ENCODE measurements around the gene CNRIP1.

The CNRIP1 gene, protein sequence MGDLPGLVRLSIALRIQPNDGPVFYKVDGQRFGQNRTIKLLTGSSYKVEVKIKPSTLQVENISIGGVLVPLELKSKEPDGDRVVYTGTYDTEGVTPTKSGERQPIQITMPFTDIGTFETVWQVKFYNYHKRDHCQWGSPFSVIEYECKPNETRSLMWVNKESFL

DNA sequence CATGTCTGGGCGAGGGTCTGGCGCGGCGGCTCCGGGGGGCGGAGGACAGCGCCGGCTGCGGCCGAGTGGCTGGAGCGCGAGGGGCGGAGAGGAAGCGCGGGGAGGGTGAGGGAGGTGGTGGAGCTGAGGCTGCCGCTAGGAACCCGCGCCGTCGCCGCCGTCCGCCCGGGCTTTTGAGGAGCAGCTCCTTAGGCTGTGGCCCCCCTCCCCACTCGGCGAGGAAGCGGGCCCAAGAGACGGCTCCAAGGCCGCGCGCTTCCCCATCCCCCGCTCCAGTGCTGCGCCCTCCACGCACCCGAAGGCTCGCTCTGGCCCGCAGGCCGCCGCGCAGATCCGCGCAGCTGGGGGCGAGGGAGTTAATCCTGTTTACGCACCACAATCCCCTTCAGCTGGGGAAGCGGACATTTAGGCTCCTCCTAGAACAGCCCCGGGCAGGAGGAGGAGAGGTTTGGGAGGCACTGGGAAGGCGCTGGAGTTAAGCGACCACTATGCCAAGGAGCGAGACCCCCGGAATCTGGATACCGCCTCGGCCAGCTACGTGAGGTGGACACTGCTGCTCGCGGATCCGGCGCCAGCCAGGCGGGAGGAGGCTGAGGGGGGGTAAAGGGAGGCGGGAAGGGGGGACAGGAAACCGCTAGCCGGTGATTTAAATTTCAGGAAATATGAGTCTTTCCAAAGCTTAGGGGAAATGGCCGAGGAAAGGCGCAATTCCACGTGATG lies at the start of gene CNRIP1:
CNRIP1 (minus strand) TSS at position 552 of the 720 bp plus-strand sequence; CDS start at position 3, 549 bp downstream.
- no peak within 1 kb of the TSS for H3K27ac Mint-ChIP-seq
- H3K4me1 Mint-ChIP-seq (ENCODE audit: low read depth): peaks cover 11% of the 10 kb centered on the region
- peaks cover 77% of the 10 kb centered on the region for H3K27me3 Mint-ChIP-seq
- H3K36me3 Mint-ChIP-seq (ENCODE audit: low read depth): no peaks in the 10 kb centered on the region
- peak within 1 kb of the TSS; percentile 70 for H3K4me3 Mint-ChIP-seq
- peaks cover 1% of the 10 kb centered on the region for H3K9me3 Mint-ChIP-seq
- DNase-seq: peak; percentile 31

DNA sequence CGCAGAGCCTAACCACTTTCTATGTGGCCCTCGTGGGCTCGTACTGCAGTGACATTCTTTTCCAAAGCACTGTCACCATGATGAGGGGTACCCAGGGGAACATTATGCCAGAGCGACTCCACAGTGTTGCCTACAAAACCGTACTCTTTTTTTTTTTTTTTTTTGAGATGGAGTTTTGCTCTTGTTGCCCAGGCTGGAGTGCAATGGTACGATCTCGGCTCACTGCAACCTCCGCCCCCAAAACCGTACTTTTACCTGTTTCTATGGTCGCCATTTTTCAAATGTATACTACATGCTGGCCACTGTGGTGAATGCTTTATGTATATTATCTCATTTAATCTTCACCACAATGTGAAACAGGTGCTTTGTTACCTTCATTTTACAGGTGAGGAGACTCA lies 49.6 kb upstream of the CNRIP1 start:
- H3K4me1 Mint-ChIP-seq (ENCODE audit: low read depth): peaks cover 22% of the 10 kb centered on the region
- H3K27ac Mint-ChIP-seq: no peak overlapping the region
- no peak for DNase-seq
- peaks cover 5% of the 10 kb centered on the region for H3K9me3 Mint-ChIP-seq
- peaks cover 7% of the 10 kb centered on the region for H3K27me3 Mint-ChIP-seq
- H3K36me3 Mint-ChIP-seq (ENCODE audit: low read depth): no peaks in the 10 kb centered on the region
- H3K4me3 Mint-ChIP-seq: no peak overlapping the region

DNA sequence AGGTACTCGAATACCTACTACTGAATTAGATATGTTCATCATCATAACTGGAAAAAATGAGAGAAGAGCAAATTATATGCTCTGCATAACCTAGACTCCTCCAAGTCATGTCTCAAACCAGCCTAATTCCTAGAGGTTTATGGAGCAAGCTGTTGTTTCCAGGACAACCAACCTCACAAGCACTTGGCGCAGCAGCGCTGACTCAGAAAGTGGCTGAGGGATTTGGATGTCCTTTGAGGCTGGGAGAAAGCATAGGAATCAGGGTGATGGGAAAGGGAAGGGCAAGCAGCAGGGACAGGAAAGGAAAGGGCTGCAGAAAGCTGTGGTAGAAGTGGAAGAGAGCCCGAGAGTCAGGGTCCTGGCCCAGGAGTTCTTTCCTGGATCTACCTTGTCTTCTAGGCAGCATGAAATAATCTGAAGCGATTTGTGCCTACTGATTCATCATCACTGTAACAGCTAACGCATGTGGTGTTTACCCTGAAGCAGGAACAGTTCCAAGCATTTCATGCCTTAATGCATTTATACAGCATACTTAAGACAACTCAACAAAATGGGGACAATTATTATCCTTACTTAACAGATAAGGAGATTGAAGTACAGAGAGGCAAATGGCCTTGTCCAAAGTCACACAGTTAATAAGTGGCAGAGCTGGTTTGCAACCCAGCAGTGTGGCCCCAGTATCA lies 49.0 kb upstream of the CNRIP1 start:
- peaks cover 5% of the 10 kb centered on the region for H3K9me3 Mint-ChIP-seq
- no peaks in the 10 kb centered on the region for H3K36me3 Mint-ChIP-seq (ENCODE audit: low read depth)
- peaks cover 7% of the 10 kb centered on the region for H3K27me3 Mint-ChIP-seq
- H3K4me3 Mint-ChIP-seq: no peak overlapping the region
- peaks cover 23% of the 10 kb centered on the region for H3K4me1 Mint-ChIP-seq (ENCODE audit: low read depth)
- H3K27ac Mint-ChIP-seq: no peak overlapping the region
- DNase-seq: no peak

DNA sequence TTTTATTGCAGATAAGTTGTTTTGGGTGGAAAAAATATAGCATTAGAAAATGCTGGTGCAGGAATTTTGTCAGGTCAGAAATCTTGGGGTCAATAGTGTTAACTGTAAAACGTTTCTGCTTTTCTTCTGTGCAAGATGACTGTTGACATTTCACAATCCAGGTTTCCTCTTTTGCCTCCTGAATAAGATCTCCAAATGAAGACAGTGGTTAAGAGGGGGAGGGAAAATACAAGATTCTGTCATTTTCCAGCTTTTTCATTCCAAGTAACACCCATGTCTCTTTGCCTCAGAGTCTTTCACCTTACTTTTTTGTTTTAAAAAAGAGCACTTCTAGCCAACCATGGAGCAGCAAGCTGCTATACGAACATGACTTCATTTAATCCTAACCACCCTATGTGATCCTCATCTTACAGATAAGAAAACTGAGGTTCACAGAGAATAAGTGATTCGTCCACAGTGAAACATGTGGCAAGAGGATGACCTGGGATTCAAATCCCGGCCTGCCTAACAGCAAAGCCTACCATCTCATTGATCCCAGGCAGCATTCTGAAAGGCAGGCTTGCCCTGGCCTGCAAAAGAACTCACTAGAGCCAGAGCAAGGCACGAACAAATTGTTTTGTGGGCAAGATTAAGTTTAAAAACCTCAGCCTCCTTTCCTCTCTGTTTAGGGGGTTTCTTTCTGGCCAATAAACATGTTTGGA lies 48.4 kb upstream of the CNRIP1 start:
- Mint-ChIP-seq H3K36me3 (ENCODE audit: low read depth) (no peaks in the 10 kb centered on the region), H3K9me3 (peaks cover 5% of the 10 kb centered on the region), H3K27me3 (peaks cover 7% of the 10 kb centered on the region), H3K27ac (no peak overlapping the region), H3K4me1 (ENCODE audit: low read depth) (peaks cover 24% of the 10 kb centered on the region), H3K4me3 (no peak overlapping the region)
- no peak for DNase-seq

DNA sequence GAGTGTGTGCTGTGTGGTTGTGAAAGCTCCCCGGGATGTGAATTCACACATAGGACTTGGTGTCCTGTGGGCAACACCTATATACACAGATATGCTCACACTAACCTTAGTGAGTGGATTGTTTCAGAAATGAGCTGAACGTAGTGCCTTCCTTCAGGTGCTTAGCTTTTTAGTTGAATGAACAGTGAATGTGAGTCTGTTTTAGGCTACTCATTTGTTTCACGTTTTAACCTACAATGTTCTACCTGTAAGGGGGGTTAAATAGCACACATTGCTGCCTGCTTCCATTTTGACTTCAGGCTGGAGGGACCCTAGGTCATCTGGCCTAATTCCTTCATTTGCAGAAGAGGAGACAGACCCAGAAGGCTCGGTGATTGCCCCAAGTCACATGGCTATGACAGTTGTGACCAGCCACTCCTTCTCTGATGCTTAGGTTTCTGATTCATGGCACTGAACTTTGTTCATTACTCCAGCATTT lies 46.4 kb upstream of the CNRIP1 start:
- DNase-seq: no peak
- peaks cover 26% of the 10 kb centered on the region for H3K4me1 Mint-ChIP-seq (ENCODE audit: low read depth)
- peaks cover 5% of the 10 kb centered on the region for H3K9me3 Mint-ChIP-seq
- peaks cover 7% of the 10 kb centered on the region for H3K27me3 Mint-ChIP-seq
- H3K4me3 Mint-ChIP-seq: peak overlapping the region; percentile 61
- H3K27ac Mint-ChIP-seq: peak overlapping the region; percentile 5
- no peaks in the 10 kb centered on the region for H3K36me3 Mint-ChIP-seq (ENCODE audit: low read depth)

DNA sequence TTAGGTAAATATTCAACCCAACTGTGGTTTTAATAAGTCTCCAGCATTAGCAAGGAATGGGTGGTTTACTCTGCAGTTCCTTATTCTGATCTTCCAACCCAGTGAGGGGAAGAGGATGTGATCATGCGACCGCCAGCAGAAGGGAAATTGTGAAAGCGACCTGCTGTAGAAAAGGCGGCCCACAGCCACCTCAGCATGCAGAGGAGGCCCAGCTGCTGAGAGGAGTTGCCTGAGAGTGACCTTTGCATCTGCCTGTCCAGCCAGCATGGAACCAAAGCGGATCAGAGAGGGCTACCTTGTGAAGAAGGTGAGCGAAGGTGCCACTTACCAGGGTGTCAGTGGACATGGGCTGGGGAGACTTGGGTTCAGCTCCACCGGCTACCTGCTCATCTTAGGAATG lies 45.3 kb upstream of the CNRIP1 start, which contains the start of gene PLEK:
PLEK (plus strand) TSS at position 196 of the 400 bp plus-strand sequence; CDS start at position 266, 70 bp downstream.
- peak within 1 kb of the TSS; percentile 82 for H3K27ac Mint-ChIP-seq
- H3K9me3 Mint-ChIP-seq: peaks cover 4% of the 10 kb centered on the region
- peaks cover 5% of the 10 kb centered on the region for H3K27me3 Mint-ChIP-seq
- H3K4me1 Mint-ChIP-seq (ENCODE audit: low read depth): peaks cover 23% of the 10 kb centered on the region
- H3K36me3 Mint-ChIP-seq (ENCODE audit: low read depth): no peaks in the 10 kb centered on the region
- peak within 1 kb of the TSS; percentile 61 for H3K4me3 Mint-ChIP-seq
- no peak for DNase-seq

DNA sequence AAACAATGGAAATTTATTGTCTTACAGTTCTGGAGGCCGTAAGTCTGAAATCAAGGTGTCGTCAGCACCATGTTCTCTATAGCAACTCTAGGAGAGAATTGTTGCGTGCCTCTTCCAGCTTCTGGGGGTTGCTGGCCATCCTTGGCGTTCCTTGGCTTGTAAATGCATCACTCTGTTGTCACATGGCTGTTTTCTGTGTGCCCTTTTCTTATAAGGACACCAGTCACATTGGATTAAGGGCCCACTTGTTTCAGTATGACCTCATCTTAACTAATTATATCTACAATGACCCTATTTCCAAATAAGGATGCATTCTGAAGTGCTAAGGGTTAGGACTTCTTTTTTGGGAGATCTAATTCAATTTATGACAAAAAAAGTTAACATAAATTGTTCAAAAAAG lies 44.0 kb upstream of the CNRIP1 start:
- no peak overlapping the region for H3K4me3 Mint-ChIP-seq

DNA sequence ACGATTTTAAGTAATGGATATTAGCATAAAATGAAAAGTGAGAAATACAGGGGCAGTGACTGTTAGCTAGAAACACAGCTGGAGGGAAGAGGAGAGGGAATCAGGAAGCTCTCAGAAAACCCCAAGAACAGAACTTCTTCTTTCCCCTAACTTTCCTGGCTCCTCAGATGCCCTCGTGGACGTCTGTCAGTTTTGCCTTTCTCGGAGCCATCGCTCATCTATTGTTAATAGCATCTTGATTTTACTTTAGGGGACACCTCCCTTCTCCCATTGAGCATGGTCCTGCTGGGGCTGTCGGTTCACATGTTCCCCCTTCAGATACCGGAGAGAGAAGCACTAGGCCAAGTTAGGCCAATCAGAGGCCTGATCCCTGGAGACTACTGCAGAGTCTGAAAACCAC lies 43.0 kb upstream of the CNRIP1 start:
- no peaks in the 10 kb centered on the region for H3K9me3 Mint-ChIP-seq
- no peaks in the 10 kb centered on the region for H3K36me3 Mint-ChIP-seq (ENCODE audit: low read depth)
- no peak overlapping the region for H3K27ac Mint-ChIP-seq
- no peak overlapping the region for H3K4me3 Mint-ChIP-seq
- no peak for DNase-seq
- peaks cover 5% of the 10 kb centered on the region for H3K27me3 Mint-ChIP-seq
- peaks cover 23% of the 10 kb centered on the region for H3K4me1 Mint-ChIP-seq (ENCODE audit: low read depth)

More for the DNA sequence above, 44.0 kb upstream of the CNRIP1 start:
- H3K27me3 Mint-ChIP-seq: peaks cover 4% of the 10 kb centered on the region
- H3K36me3 Mint-ChIP-seq (ENCODE audit: low read depth): no peaks in the 10 kb centered on the region
- H3K4me1 Mint-ChIP-seq (ENCODE audit: low read depth): peaks cover 23% of the 10 kb centered on the region
- no peak for DNase-seq
- H3K27ac Mint-ChIP-seq: no peak overlapping the region
- H3K9me3 Mint-ChIP-seq: peaks cover 1% of the 10 kb centered on the region

DNA sequence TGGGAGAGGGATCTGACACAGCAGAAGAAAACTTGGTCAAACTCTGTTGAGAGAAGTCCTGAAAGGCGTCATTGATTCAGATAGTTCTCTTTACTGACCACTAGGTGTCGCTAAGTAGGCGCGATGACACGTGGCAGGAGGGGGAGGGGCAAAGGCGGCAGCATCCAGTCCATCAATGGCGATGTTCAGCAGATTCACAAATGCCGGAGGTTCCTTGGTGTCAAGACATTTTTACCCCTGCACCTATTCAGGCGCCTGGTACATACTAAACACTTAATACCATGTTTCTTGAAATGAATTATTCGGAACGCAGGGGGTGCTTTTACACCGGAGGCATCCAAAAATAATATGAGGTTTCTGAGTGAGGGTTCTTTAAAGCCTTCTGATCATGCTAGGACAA lies 42.3 kb upstream of the CNRIP1 start:
- H3K36me3 Mint-ChIP-seq (ENCODE audit: low read depth): no peaks in the 10 kb centered on the region
- peaks cover 23% of the 10 kb centered on the region for H3K4me1 Mint-ChIP-seq (ENCODE audit: low read depth)
- peak overlapping the region; percentile 71 for H3K27ac Mint-ChIP-seq
- H3K4me3 Mint-ChIP-seq: peak overlapping the region; percentile 42
- DNase-seq: peak; percentile 83
- H3K9me3 Mint-ChIP-seq: no peaks in the 10 kb centered on the region
- H3K27me3 Mint-ChIP-seq: peaks cover 5% of the 10 kb centered on the region

DNA sequence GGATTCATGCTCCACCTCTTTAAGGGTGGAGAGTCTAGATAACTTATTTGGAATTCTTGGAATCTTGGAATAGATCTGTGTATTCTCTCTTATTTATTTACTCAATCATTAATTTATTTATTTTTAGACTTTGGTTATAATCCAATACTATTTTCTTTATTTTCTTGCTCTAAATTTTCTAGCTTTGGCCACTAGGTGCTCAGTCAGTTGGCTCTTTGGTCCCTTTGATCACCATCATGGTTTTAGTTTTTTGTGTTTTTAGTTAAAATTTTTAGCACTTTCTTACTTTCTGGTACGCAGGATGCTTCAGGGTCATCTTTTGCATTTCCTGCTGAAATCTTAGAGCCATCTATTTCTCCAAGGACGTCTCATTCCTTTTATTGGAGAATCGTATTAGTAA lies 40.1 kb upstream of the CNRIP1 start:
- Mint-ChIP-seq H3K9me3 (no peaks in the 10 kb centered on the region), H3K4me1 (ENCODE audit: low read depth) (peaks cover 17% of the 10 kb centered on the region), H3K27ac (no peak overlapping the region), H3K36me3 (ENCODE audit: low read depth) (no peaks in the 10 kb centered on the region), H3K4me3 (no peak overlapping the region), H3K27me3 (peaks cover 2% of the 10 kb centered on the region)
- DNase-seq: no peak

DNA sequence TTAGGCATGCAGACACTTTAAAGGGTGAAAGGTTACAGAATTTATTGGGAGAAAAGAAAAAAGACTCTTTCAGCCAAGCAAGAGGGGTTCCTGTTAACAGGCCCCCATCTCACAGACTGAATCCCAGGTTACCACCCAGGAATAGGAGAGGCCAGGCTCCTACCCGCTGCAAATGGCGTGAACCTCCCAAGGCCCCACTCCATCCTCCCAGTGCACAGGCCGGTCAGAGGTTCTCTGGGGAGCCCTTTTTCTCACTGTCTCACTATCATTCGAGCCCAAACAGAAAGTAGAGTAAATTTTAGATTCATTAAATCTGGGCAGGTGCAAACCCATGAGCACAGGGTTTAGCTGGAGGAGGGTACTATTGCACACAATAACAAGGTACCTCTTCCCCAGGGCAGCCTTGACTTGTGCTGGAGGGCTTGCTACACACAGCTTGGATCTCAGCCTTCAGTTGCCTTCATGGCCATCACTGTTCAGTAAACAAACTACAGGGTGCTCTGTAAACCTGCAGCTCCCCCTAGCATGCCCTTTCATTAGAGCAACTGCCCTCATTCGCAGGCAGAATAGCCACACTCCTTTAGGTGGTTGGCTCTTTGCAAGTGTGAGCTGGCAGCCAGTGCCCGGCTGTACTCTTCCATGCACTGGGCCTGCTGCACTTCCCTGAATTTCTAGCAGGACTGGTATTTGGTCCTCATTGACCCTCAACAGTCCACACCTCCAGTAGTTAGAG lies 38.0 kb upstream of the CNRIP1 start:
- no peak for DNase-seq
- H3K27me3 Mint-ChIP-seq: peaks cover 2% of the 10 kb centered on the region
- no peak overlapping the region for H3K4me3 Mint-ChIP-seq
- H3K4me1 Mint-ChIP-seq (ENCODE audit: low read depth): peaks cover 10% of the 10 kb centered on the region
- no peaks in the 10 kb centered on the region for H3K36me3 Mint-ChIP-seq (ENCODE audit: low read depth)
- H3K9me3 Mint-ChIP-seq: no peaks in the 10 kb centered on the region
- H3K27ac Mint-ChIP-seq: no peak overlapping the region

DNA sequence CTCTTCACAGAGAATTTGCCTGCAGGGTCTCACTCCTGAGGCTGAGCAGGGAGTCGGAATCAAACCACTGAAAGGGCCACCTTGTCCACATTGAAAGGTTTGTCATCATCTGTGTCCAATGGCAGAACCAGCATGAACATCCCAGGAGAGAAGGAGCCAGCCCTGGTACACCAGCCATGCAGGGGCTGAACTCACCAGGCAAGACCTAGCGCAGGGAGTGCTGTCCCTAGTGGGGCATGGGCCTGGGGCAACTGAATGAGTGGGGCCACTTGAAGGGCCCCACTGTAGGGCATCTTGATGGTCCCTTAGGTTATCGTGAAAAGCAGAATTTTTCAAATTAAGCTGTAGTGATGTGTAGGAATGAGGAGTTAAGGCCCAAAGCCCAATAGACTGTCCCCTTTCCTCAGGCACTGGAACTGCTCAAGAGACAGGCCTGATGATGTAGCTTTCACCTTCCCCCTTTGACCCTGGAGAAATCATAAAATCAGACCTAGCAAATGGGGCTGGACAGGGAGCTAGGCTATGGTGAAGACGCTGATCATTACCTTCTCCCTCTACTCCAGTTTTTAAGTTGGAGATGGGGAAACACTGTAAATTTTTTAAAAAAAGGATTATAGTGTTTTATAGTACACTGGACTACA lies 37.0 kb upstream of the CNRIP1 start:
- H3K36me3 Mint-ChIP-seq (ENCODE audit: low read depth): no peaks in the 10 kb centered on the region
- no peak overlapping the region for H3K4me3 Mint-ChIP-seq

DNA sequence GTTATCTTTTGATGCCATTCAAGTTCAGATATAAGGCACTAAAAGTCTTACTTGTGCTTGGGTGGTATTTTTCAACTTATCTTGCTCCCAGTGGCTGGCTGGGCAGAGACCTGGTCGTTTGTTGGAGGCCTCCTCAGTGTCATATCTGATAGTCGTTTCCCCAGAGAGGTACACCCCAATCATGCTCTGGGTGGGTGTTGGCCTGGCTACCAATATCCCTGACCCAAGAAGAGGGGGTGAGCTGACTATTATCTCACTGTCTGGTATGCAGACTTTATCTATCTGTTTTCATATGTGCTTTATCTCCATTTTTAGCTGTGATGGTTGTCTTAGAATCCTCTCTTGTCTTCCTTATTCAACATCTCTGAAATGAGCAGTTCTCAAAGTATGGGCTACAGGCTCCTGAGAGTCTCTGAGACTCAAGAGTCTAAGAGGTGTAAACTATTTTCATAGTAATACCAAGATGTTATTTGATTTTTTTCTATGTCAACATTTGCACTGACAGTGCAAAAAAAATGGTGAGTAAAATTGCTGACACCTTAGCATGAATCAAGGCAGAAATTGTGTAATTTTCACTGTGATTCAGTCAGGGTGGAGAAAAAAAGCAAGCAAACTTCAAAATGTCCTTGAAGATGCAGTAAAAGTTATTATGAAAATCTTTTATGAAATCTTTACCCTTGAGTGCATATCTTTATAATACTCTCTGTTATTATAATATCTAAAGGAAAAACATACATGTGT lies 33.1 kb upstream of the CNRIP1 start:
- DNase-seq: no peak
- H3K27ac Mint-ChIP-seq: no peak overlapping the region
- H3K4me1 Mint-ChIP-seq (ENCODE audit: low read depth): no peaks in the 10 kb centered on the region
- no peak overlapping the region for H3K4me3 Mint-ChIP-seq
- peaks cover 16% of the 10 kb centered on the region for H3K27me3 Mint-ChIP-seq
- H3K36me3 Mint-ChIP-seq (ENCODE audit: low read depth): no peaks in the 10 kb centered on the region
- no peaks in the 10 kb centered on the region for H3K9me3 Mint-ChIP-seq

More for the DNA sequence above, 37.0 kb upstream of the CNRIP1 start:
- no peak for DNase-seq
- no peaks in the 10 kb centered on the region for H3K9me3 Mint-ChIP-seq
- no peak overlapping the region for H3K27ac Mint-ChIP-seq
- H3K27me3 Mint-ChIP-seq: peaks cover 2% of the 10 kb centered on the region
- no peaks in the 10 kb centered on the region for H3K4me1 Mint-ChIP-seq (ENCODE audit: low read depth)
